Liver (tissue), 3 donors: ENCODE results near the gene LUC7L.

Experiments used
- EGR1 ChIP-seq, 2 donors: IDR thresholded peaks; 2 replicates each; pipeline ENCODE4 v1.6.1; 2016 to 2018; ENCODE audit warnings: antibody characterized with exemption in 2 of 2, low read depth in 2 of 2
- FOXA1 ChIP-seq: IDR thresholded peaks from 2 replicates; pipeline ENCODE4 v1.6.1; 2016; ENCODE audit warnings: antibody characterized with exemption
- RAD21 ChIP-seq, 2 donors: IDR thresholded peaks; 2 replicates each; pipeline ENCODE4 v1.6.1; 2016; ENCODE audit warnings: antibody characterized with exemption in 2 of 2, mild to moderate bottlenecking in 2 of 2
- SP1 ChIP-seq: IDR thresholded peaks from 2 replicates; pipeline ENCODE4 v1.6.1; 2018; ENCODE audit warnings: antibody characterized with exemption, mild to moderate bottlenecking
- TAF1 ChIP-seq: conservative IDR thresholded peaks from 2 replicates; pipeline ENCODE4 v1.6.1; 2016; ENCODE audit warnings: antibody characterized with exemption, mild to moderate bottlenecking
- YY1 ChIP-seq: IDR thresholded peaks from 2 replicates; pipeline ENCODE4 v1.6.1; 2016; ENCODE audit warnings: antibody characterized with exemption, mild to moderate bottlenecking
- TF ChIP-seq, protein P1 (sequence below): fragments of 150-350 bp; IDR thresholded peaks from 2 replicates; pipeline ENCODE4 v1.5.1; 2017; ENCODE audit warnings: improper control_type of control experiment, low read depth, low read length; ENCODE audit not compliant: missing input control
- TF ChIP-seq, protein P2 (sequence below): IDR thresholded peaks from 2 replicates; pipeline ENCODE4 v1.6.1; 2016; ENCODE audit warnings: antibody characterized with exemption
- TF ChIP-seq, protein P3 (sequence below): IDR thresholded peaks from 2 replicates; pipeline ENCODE4 v1.6.1; 2016; ENCODE audit warnings: antibody characterized with exemption
- TF ChIP-seq, protein P4 (sequence below): IDR thresholded peaks from 2 replicates; pipeline ENCODE4 v1.6.1; 2016; ENCODE audit warnings: antibody characterized with exemption, mild to moderate bottlenecking
- donor health status: healthy.
- donor health status: healthy.

DNA sequence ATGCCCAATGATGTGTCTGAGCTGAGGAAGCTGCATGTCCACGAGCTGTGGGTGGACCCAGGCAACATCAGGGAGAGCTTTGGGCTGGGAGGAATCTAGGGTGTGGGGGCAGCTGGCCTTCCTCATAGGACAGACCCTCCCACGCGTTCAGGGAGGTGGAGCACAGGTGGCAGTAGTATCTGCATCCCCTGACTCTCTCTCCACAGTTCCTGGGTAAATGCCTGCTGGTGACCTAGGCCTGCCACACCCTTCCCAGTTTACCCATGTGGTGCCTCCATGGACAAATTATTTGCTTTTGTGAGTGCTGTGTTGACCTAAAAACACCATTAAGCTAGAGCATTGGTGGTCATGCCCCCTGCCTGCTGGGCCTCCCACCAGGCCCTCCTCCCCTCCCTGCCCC lies 60.2 kb downstream of the LUC7L start:
- TF ChIP-seq, protein P1, sequence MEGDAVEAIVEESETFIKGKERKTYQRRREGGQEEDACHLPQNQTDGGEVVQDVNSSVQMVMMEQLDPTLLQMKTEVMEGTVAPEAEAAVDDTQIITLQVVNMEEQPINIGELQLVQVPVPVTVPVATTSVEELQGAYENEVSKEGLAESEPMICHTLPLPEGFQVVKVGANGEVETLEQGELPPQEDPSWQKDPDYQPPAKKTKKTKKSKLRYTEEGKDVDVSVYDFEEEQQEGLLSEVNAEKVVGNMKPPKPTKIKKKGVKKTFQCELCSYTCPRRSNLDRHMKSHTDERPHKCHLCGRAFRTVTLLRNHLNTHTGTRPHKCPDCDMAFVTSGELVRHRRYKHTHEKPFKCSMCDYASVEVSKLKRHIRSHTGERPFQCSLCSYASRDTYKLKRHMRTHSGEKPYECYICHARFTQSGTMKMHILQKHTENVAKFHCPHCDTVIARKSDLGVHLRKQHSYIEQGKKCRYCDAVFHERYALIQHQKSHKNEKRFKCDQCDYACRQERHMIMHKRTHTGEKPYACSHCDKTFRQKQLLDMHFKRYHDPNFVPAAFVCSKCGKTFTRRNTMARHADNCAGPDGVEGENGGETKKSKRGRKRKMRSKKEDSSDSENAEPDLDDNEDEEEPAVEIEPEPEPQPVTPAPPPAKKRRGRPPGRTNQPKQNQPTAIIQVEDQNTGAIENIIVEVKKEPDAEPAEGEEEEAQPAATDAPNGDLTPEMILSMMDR, result no peak
- TF ChIP-seq FOXA1 (no peak), EGR1 (IDR thresholded peaks at IDR 0.05; ENCODE audit: low read depth in 2 of 2) (no peak), RAD21 (IDR thresholded peaks at IDR 0.05) (no peak), YY1 (no peak), SP1 (no peak), TAF1 (no peak)
- TF ChIP-seq, protein P2, sequence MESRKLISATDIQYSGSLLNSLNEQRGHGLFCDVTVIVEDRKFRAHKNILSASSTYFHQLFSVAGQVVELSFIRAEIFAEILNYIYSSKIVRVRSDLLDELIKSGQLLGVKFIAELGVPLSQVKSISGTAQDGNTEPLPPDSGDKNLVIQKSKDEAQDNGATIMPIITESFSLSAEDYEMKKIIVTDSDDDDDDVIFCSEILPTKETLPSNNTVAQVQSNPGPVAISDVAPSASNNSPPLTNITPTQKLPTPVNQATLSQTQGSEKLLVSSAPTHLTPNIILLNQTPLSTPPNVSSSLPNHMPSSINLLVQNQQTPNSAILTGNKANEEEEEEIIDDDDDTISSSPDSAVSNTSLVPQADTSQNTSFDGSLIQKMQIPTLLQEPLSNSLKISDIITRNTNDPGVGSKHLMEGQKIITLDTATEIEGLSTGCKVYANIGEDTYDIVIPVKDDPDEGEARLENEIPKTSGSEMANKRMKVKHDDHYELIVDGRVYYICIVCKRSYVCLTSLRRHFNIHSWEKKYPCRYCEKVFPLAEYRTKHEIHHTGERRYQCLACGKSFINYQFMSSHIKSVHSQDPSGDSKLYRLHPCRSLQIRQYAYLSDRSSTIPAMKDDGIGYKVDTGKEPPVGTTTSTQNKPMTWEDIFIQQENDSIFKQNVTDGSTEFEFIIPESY, result no peak
- TF ChIP-seq, protein P3, sequence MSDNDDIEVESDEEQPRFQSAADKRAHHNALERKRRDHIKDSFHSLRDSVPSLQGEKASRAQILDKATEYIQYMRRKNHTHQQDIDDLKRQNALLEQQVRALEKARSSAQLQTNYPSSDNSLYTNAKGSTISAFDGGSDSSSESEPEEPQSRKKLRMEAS, result no peak
- TF ChIP-seq, protein P4, sequence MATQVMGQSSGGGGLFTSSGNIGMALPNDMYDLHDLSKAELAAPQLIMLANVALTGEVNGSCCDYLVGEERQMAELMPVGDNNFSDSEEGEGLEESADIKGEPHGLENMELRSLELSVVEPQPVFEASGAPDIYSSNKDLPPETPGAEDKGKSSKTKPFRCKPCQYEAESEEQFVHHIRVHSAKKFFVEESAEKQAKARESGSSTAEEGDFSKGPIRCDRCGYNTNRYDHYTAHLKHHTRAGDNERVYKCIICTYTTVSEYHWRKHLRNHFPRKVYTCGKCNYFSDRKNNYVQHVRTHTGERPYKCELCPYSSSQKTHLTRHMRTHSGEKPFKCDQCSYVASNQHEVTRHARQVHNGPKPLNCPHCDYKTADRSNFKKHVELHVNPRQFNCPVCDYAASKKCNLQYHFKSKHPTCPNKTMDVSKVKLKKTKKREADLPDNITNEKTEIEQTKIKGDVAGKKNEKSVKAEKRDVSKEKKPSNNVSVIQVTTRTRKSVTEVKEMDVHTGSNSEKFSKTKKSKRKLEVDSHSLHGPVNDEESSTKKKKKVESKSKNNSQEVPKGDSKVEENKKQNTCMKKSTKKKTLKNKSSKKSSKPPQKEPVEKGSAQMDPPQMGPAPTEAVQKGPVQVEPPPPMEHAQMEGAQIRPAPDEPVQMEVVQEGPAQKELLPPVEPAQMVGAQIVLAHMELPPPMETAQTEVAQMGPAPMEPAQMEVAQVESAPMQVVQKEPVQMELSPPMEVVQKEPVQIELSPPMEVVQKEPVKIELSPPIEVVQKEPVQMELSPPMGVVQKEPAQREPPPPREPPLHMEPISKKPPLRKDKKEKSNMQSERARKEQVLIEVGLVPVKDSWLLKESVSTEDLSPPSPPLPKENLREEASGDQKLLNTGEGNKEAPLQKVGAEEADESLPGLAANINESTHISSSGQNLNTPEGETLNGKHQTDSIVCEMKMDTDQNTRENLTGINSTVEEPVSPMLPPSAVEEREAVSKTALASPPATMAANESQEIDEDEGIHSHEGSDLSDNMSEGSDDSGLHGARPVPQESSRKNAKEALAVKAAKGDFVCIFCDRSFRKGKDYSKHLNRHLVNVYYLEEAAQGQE, result no peak
